CMK (cell line): ENCODE results near the gene PREX1.

Source experiments
- DNase-seq: peaks from one replicate; pipeline ENCODE4 v3.0.0-alpha.2; 2010; ENCODE audit warnings: low read depth

The PREX1 gene

GRCh38 chr20:48716541-48716940 lies 111.3 kb downstream of the PREX1 start:
- no peak for DNase-seq

GRCh38 chr20:48716086-48716485 lies 111.7 kb downstream of the PREX1 start:
- DNase-seq = no peak

- no peak for DNase-seq
These were observed 113.0 kb downstream of the PREX1 start for GRCh38 chr20:48714764-48715163.

GRCh38 chr20:48711696-48712464 lies 115.9 kb downstream of the PREX1 start:
- DNase-seq = no peak

GRCh38 chr20:48711044-48711428 lies 116.8 kb downstream of the PREX1 start:
- DNase-seq = no peak

- DNase-seq = no peak
These were observed 117.3 kb downstream of the PREX1 start for GRCh38 chr20:48710341-48711043.

GRCh38 chr20:48709744-48710143 lies 118.1 kb downstream of the PREX1 start:
- no peak for DNase-seq

- no peak for DNase-seq
These were observed 118.6 kb downstream of the PREX1 start for GRCh38 chr20:48709058-48709691.

- DNase-seq = no peak
These were observed 119.2 kb downstream of the PREX1 start for GRCh38 chr20:48708630-48709029.

GRCh38 chr20:48708116-48708515 lies 119.7 kb downstream of the PREX1 start:
- DNase-seq = no peak

GRCh38 chr20:48706710-48707365 lies 121.0 kb downstream of the PREX1 start:
- no peak for DNase-seq

GRCh38 chr20:48706116-48706656 lies 121.6 kb downstream of the PREX1 start:
- DNase-seq = no peak

- no peak for DNase-seq
These were observed 122.3 kb downstream of the PREX1 start for GRCh38 chr20:48705240-48706115.

GRCh38 chr20:48704761-48705160 lies 123.0 kb downstream of the PREX1 start:
- no peak for DNase-seq

GRCh38 chr20:48703511-48704219 lies 124.1 kb downstream of the PREX1 start:
- DNase-seq = no peak

- no peak for DNase-seq
These were observed 124.7 kb downstream of the PREX1 start for GRCh38 chr20:48703107-48703506.

- no peak for DNase-seq
These were observed 125.3 kb downstream of the PREX1 start for GRCh38 chr20:48702455-48702913.

- no peak for DNase-seq
These were observed 126.1 kb downstream of the PREX1 start for GRCh38 chr20:48701702-48702101.

GRCh38 chr20:48698507-48699267 lies 129.1 kb downstream of the PREX1 start:
- no peak for DNase-seq
